ENCODE measurements around the gene ITGB5. TPM values are rescaled to one million over a fixed set of nuclear protein-coding genes. Genes with fewer than 3 reads are reported as not detected.

Gene ITGB5
- polyA plus RNA-seq, 2 of the 4 experiments (the other 2 are of a cell fraction) = 201 to 260 TPM

DNA sequence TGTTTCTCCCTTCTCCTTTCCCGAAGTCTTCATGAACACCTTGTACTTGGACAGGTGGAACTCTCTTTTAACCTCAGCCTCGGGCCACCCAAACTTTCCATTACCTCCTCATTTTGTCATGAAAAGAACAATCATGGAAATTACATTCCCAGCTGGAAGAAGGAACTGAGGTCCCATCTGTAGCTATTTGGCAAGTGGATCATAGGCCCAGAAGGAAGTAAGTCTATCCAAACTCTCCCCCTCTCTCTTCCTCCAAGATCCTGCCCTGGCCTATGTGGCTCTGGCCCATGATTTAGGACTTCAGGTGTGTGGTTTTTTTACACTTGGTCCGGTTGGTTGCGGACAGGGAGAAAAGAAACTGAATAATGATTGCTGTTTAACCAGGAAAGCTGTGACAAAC lies 44.1 kb downstream of the ITGB5 start:
- H3K27ac ChIP-seq = peak overlapping the region; percentile 58 to 81
- FAIRE-seq (no peak), ATAC-seq (no peak), DNase-seq (ENCODE audit: low read depth in 1 of 2, low spot score in 1 of 2) (no peak)
- POLR2A ChIA-PET = interaction anchor here (1.6 kb wide), 1 partner anchor 43 kb away, joined by 8 read pairs; no protein-coding TSS in a partner anchor
- TF ChIP-seq RCOR1 (IDR thresholded peaks at IDR 0.05; ENCODE audit: low read depth, low read length) (no peak), CEBPB (IDR thresholded peaks at IDR 0.05) (no peak), FOSL2 (IDR thresholded peaks at IDR 0.05) (no peak), FOSL2 (CRISPR knock-in tag; IDR thresholded peaks at IDR 0.05) (no peak), NFE2L2 (conservative IDR thresholded peaks at IDR 0.05; ENCODE audit: low read length) (no peak), CTCF (IDR thresholded peaks at IDR 0.05) (no peak), TP53 (CRISPR knock-in tag; IDR thresholded peaks at IDR 0.05) (no peak), CBX2 (IDR thresholded peaks at IDR 0.05; ENCODE audit: borderline replicate concordance, low read depth) (no peak), GATA3 (IDR thresholded peaks at IDR 0.05; ENCODE audit: borderline replicate concordance) (no peak), CBX8 (IDR thresholded peaks at IDR 0.05) (no peak), EHF (CRISPR knock-in tag; IDR thresholded peaks at IDR 0.05) (no peak), BHLHE40 (IDR thresholded peaks at IDR 0.05; ENCODE audit: low read depth, low read length) (no peak), ZNF302 (CRISPR knock-in tag; IDR thresholded peaks at IDR 0.05) (no peak), HDAC2 (IDR thresholded peaks at IDR 0.05) (no peak), POLR2AphosphoS2 (conservative IDR thresholded peaks at IDR 0.05; ENCODE audit: low read length) (no peak), PHF8 (IDR thresholded peaks at IDR 0.05; ENCODE audit: borderline replicate concordance, low read depth) (no peak)
- WGBS (ENCODE audit: missing lambda C conversion rate) = 94% methylated on average over 4 of the region's 4 CpGs
- CTCF ChIA-PET = interaction anchor here (0.9 to 4.5 kb wide), 3 partner anchors 16 to 59 kb away, joined by 3 to 20 read pairs (median 3); no protein-coding TSS in a partner anchor
- H3K9me3 ChIP-seq = no peaks in the 10 kb centered on the region
- no peak overlapping the region for H3K4me3 ChIP-seq
- no peak overlapping the region for H3K4me2 ChIP-seq
- peaks cover 88% of the 10 kb centered on the region for H3K4me1 ChIP-seq

DNA sequence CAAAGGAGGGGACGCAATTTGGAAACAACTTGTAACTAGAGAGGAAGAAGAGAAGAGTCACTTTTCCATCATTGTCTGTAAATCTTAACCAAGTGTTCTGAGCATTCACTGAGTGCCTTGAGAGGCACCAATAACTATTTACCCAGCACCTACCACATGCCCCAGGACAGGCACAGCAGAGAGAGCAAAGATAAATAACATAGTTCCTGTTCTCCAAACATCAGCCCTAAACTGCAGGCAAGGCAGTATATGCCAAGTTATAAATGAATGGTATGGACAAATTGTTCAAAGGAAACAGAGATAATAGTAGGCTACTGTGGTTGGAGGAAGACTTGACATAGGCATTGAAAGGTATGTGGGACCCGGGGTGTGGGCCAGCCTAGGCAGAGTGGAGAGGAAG lies 45.6 kb downstream of the ITGB5 start:
- Histone ChIP-seq H3K4me2 (no peak overlapping the region), H3K4me3 (no peak overlapping the region), H3K4me1 (peaks cover 84% of the 10 kb centered on the region), H3K9me3 (no peaks in the 10 kb centered on the region), H3K27ac (peak overlapping the region; percentile 58 to 81; a peak in 5 of 6 replicates)
- TF ChIP-seq MAZ (IDR thresholded peaks at IDR 0.05; ENCODE audit: borderline replicate concordance, low read depth, low read length) (no peak), CHD4 (IDR thresholded peaks at IDR 0.05; ENCODE audit: borderline replicate concordance) (no peak), SMC3 (IDR thresholded peaks at IDR 0.05) (no peak)
- POLR2A ChIA-PET = no interaction called here
- DNase-seq (ENCODE audit: low read depth in 1 of 2, low spot score in 1 of 2) = no peak
- ATAC-seq = no peak
- no peak for FAIRE-seq
- CTCF ChIA-PET = interaction anchor here (0.7 to 1.2 kb wide), 2 partner anchors 10 to 12 kb away, joined by 3 read pairs; no protein-coding TSS in a partner anchor
- 74% methylated on average over 2 of the region's 2 CpGs for WGBS (ENCODE audit: missing lambda C conversion rate)

DNA sequence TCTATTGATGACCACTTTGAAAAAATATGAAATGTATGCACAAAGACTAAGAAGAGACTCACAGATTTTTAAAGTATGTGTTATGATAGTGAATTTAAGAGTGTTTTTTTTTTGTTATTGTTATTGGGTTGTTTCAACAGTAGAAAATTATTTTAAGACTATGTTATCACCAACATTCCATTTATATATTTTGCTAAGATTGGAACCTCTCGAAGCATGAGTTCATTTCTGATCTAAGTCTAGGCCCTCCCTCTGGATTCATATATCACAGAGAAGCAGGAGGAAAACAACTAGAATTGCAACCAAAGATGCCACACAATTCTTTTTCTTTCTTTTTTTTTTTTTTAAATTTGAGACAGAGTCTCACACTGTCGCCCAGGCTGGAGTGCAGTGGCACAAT lies 46.8 kb downstream of the ITGB5 start:
- H3K27ac ChIP-seq = peak overlapping the region; percentile 81 to 94
- no peak overlapping the region for H3K4me3 ChIP-seq
- POLR2A ChIA-PET = no interaction called here
- no peak for ATAC-seq
- 95% methylated on average over 2 of the region's 2 CpGs for WGBS (ENCODE audit: missing lambda C conversion rate)
- no peak for FAIRE-seq
- CTCF ChIA-PET = interaction anchor here (0.7 to 1.8 kb wide), 2 partner anchors 22 to 239 kb away, joined by 4 read pairs; no protein-coding TSS in a partner anchor
- H3K9me3 ChIP-seq = no peaks in the 10 kb centered on the region
- DNase-seq (ENCODE audit: low read depth in 1 of 2, low spot score in 1 of 2) = no peak
- H3K4me2 ChIP-seq = no peak overlapping the region
- TF ChIP-seq RFX5 (IDR thresholded peaks at IDR 0.05) = no peak
- no peak for TF ChIP-seq SREBF2 (IDR thresholded peaks at IDR 0.05)
- TF ChIP-seq PBX3 (IDR thresholded peaks at IDR 0.05) = no peak
- TF ChIP-seq, protein P1, sequence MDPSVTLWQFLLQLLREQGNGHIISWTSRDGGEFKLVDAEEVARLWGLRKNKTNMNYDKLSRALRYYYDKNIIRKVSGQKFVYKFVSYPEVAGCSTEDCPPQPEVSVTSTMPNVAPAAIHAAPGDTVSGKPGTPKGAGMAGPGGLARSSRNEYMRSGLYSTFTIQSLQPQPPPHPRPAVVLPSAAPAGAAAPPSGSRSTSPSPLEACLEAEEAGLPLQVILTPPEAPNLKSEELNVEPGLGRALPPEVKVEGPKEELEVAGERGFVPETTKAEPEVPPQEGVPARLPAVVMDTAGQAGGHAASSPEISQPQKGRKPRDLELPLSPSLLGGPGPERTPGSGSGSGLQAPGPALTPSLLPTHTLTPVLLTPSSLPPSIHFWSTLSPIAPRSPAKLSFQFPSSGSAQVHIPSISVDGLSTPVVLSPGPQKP (IDR thresholded peaks at IDR 0.05; ENCODE audit: low read depth, low read length) = no peak
- TF ChIP-seq EP300 (IDR thresholded peaks at IDR 0.05) = no peak
- TF ChIP-seq PHF8 (IDR thresholded peaks at IDR 0.05; ENCODE audit: borderline replicate concordance, low read depth) = no peak
- no peak for TF ChIP-seq ZC3H11A (IDR thresholded peaks at IDR 0.05)
- no peak for TF ChIP-seq RAD21 (conservative IDR thresholded peaks at IDR 0.05 in 1 of 2, IDR thresholded peaks at IDR 0.05 in 1 of 2)
- TF ChIP-seq EHMT2 (IDR thresholded peaks at IDR 0.05; ENCODE audit: low read depth) = no peak
- TF ChIP-seq ZFP36 (IDR thresholded peaks at IDR 0.05; ENCODE audit: borderline replicate concordance, partially characterized antibody) = no peak
- TF ChIP-seq FOSL2 (IDR thresholded peaks at IDR 0.05) = no peak
- TF ChIP-seq FOSL2 (CRISPR knock-in tag; IDR thresholded peaks at IDR 0.05) = no peak
- peaks cover 84% of the 10 kb centered on the region for H3K4me1 ChIP-seq
